Activated CD8-positive, alpha-beta memory T cell treated with anti-CD3 and anti-CD28 coated beads, Interleukin-2, amount 50 U/mL, for 24 hours (primary cell): ENCODE data around the gene NDUFB11.
"Not testable (repeated sequence)": the region's sequence is repeated elsewhere in the genome, so short reads cannot be mapped to it uniquely, and the experiment has no call there.

Experiments
- DNase-seq: peaks from one replicate; pipeline ENCODE4 v3.0.0-alpha.2; 2020; ENCODE audit errors: extremely low read depth

The NDUFB11 gene

GRCh38 chrX:47146121-47146935, 1.8 kb upstream of the NDUFB11 start:
- no peak for DNase-seq

GRCh38 chrX:47145395-47146120, 1.1 kb upstream of the NDUFB11 start:
- DNase-seq = no peak

GRCh38 chrX:47143894-47144625, 442 bp downstream of the NDUFB11 start:
- no peak for DNase-seq

GRCh38 chrX:47138171-47138570, 6.3 kb downstream of the NDUFB11 start:
- DNase-seq = no peak

GRCh38 chrX:47135650-47136049, 8.9 kb downstream of the NDUFB11 start:
- DNase-seq = not testable (repeated sequence)

- no peak for DNase-seq
Measured at GRCh38 chrX:47133493-47133892, 11.0 kb downstream of the NDUFB11 start.

- no peak for DNase-seq
Measured at GRCh38 chrX:47129899-47130358, 14.6 kb downstream of the NDUFB11 start.

GRCh38 chrX:47129157-47129898, 15.2 kb downstream of the NDUFB11 start:
- peak; percentile 69 for DNase-seq

- DNase-seq = not testable (repeated sequence)
Measured at GRCh38 chrX:47124466-47124865, 20.0 kb downstream of the NDUFB11 start.

GRCh38 chrX:47116551-47117110, 27.9 kb downstream of the NDUFB11 start:
- not testable (repeated sequence) for DNase-seq

GRCh38 chrX:47112316-47112954, 32.1 kb downstream of the NDUFB11 start:
- no peak for DNase-seq

- DNase-seq = not testable (repeated sequence)
Measured at GRCh38 chrX:47110936-47111615, 33.4 kb downstream of the NDUFB11 start.

- DNase-seq = no peak
Measured at GRCh38 chrX:47101206-47101605, 43.3 kb downstream of the NDUFB11 start.

GRCh38 chrX:47098338-47099094, 46.0 kb downstream of the NDUFB11 start:
- no peak for DNase-seq

- no peak for DNase-seq
Measured at GRCh38 chrX:47097018-47097417, 47.5 kb downstream of the NDUFB11 start.

- no peak for DNase-seq
Measured at GRCh38 chrX:47093860-47094259, 50.6 kb downstream of the NDUFB11 start.

- DNase-seq = no peak
Measured at GRCh38 chrX:47093248-47093647, 51.3 kb downstream of the NDUFB11 start.
